HCT116 (cell line): Measurements from ENCODE around the gene BRD3OS. TPM values are rescaled to one million over a fixed set of nuclear protein-coding genes. Genes with fewer than 3 reads are reported as not detected.

ENCODE experiments used
- ATAC-seq: fragments of 200-7000 bp; cut with Tn5 transposase; 2 replicates; pipeline ENCODE4 v1.9.1; 2020; ENCODE audit warnings: mild to moderate bottlenecking, moderate library complexity
- BruUV-seq: library from RNA; stranded (reverse); fragments of 400-500 nt; replicated peaks from 2 replicates; lab custom pipeline; 2021; lab: Mats Ljungman, UMichigan
- CTCF ChIA-PET: fragments of 300-600 bp; sonication (Branson Sonifier 250); formaldehyde crosslinking; loops from one replicate; lab custom pipeline; 2021; ENCODE audit warnings: antibody characterized with exemption; lab: Charles Lee
- POLR2A ChIA-PET: fragments of 300-600, 350-600 bp; sonication (Branson Sonifier 250); formaldehyde crosslinking; loops from one replicate; lab custom pipeline; 2021; ENCODE audit warnings: antibody characterized with exemption; lab: Charles Lee
- RAD21 ChIA-PET, 2 experiments: fragments of 300-600 bp; sonication (Branson Sonifier 250); formaldehyde crosslinking; loops; one replicate each; lab custom pipeline; 2023; ENCODE audit warnings: low total read pairs in 2 of 2; ENCODE audit not compliant: uncharacterized antibody in 2 of 2, unreplicated experiment in 2 of 2, low non-redundant PET in 1 of 2; lab: Charles Lee
- DNase-seq: peaks from one replicate; pipeline ENCODE4 v3.0.0-alpha.2; 2010; ENCODE audit warnings: low read depth, low spot score
- H2AFZ ChIP-seq: fragments of 200-600 bp; shearing (Covaris generic), sonication (generic); 2 replicates; pipeline ENCODE4 v1.6.1; 2017; ENCODE audit warnings: low read depth, mixed run types, mixed read lengths, antibody characterized with exemption, low read length; ENCODE audit not compliant: poor library complexity, severe bottlenecking
- H3K27ac ChIP-seq: 2 replicates; pipeline ENCODE4 v1.5.1; 2012; ENCODE audit warnings: low read depth, low read length
- H3K27me3 ChIP-seq: fragments of 200-600 bp; sonication (generic); 2 replicates; pipeline ENCODE4 v1.6.1; 2016; ENCODE audit warnings: mixed run types, low read length, mixed read lengths; ENCODE audit not compliant: insufficient read depth
- H3K36me3 ChIP-seq, 2 experiments: fragments of 200-500 bp in 1 of 2; fragments of 200-600 bp in 1 of 2; sonication (Bioruptor generic) in 1 of 2; sonication (generic) in 1 of 2; 2 replicates each; pipeline versions ENCODE4 v1.5.1 to v1.6.1; 2014 to 2016; ENCODE audit warnings: low read length in 2 of 2, inconsistent platforms in 1 of 2, mixed read lengths in 1 of 2, mixed run types in 1 of 2; ENCODE audit not compliant: insufficient read depth in 2 of 2, control insufficient read depth in 1 of 2
- H3K4me1 ChIP-seq, 2 experiments: fragments of 200-600 bp in 1 of 2; sonication (generic) in 1 of 2; 2 replicates each; pipeline versions ENCODE4 v1.5.1 to v1.6.1; 2012 to 2017; ENCODE audit warnings: low read length in 2 of 2, inconsistent platforms in 1 of 2, mild to moderate bottlenecking in 1 of 2, mixed read lengths in 1 of 2, mixed run types in 1 of 2, moderate library complexity in 1 of 2; ENCODE audit not compliant: insufficient read depth in 2 of 2, control insufficient read depth in 1 of 2
- H3K4me2 ChIP-seq: fragments of 200-600 bp; sonication (generic); 2 replicates; pipeline ENCODE4 v1.6.1; 2017; ENCODE audit warnings: mixed run types, low read length, mixed read lengths
- H3K4me3 ChIP-seq, 2 experiments: fragments of 200-600 bp in 1 of 2; sonication (generic) in 1 of 2; replicated peaks in 1 of 2; 2 replicates each; pipeline ENCODE4 v1.5.1; 2011 to 2016; ENCODE audit warnings: low read length in 2 of 2, control low read depth in 1 of 2, low read depth in 1 of 2, mild to moderate bottlenecking in 1 of 2, mixed read lengths in 1 of 2, mixed run types in 1 of 2
- H3K79me2 ChIP-seq: fragments of 200-600 bp; sonication (generic); 2 replicates; pipeline ENCODE4 v1.6.1; 2017; ENCODE audit warnings: mild to moderate bottlenecking, mixed run types, low read length, moderate library complexity, mixed read lengths; ENCODE audit not compliant: insufficient read depth
- H3K9ac ChIP-seq: fragments of 200-600 bp; sonication (generic); 2 replicates; pipeline ENCODE4 v1.6.1; 2016; ENCODE audit warnings: low read length, mixed read lengths
- H3K9me2 ChIP-seq: fragments of 200-600 bp; sonication (generic), shearing (Covaris generic); 2 replicates; pipeline ENCODE4 v1.6.1; 2017; ENCODE audit warnings: mixed run types, mild to moderate bottlenecking, moderate library complexity; ENCODE audit not compliant: insufficient read depth
- H3K9me3 ChIP-seq, 2 experiments: fragments of 200-500 bp in 1 of 2; fragments of 200-600 bp in 1 of 2; sonication (Bioruptor generic) in 1 of 2; sonication (generic) in 1 of 2; 2 replicates each; pipeline ENCODE4 v1.6.1; 2014 to 2017; ENCODE audit warnings: low read length in 2 of 2, mixed read lengths in 2 of 2, inconsistent platforms in 1 of 2, low read depth in 1 of 2, mild to moderate bottlenecking in 1 of 2, mixed run types in 1 of 2, moderate library complexity in 1 of 2; ENCODE audit not compliant: control insufficient read depth in 1 of 2, insufficient read depth in 1 of 2
- H4K20me1 ChIP-seq: fragments of 200-600 bp; sonication (generic), shearing (Covaris generic); 2 replicates; pipeline ENCODE4 v1.6.1; 2017; ENCODE audit warnings: mixed run types, mild to moderate bottlenecking, moderate library complexity; ENCODE audit not compliant: insufficient read depth
- CTCF ChIP-seq, 3 experiments: fragments of 200-600 bp in 1 of 3; sonication (generic) in 1 of 3; IDR thresholded peaks in 2 of 3; conservative IDR thresholded peaks in 1 of 3; 2 replicates each; pipeline ENCODE4 v1.5.1; 2012 to 2017; ENCODE audit warnings: low read depth in 2 of 3, low read length in 2 of 3, antibody characterized with exemption in 1 of 3, borderline replicate concordance in 1 of 3, control low read depth in 1 of 3, mild to moderate bottlenecking in 1 of 3, mixed read lengths in 1 of 3, mixed run types in 1 of 3, moderate library complexity in 1 of 3; ENCODE audit not compliant: insufficient read depth in 1 of 3
- JUND ChIP-seq: IDR thresholded peaks from 2 replicates; pipeline ENCODE4 v1.6.1; 2012
- MAX ChIP-seq: IDR thresholded peaks from 2 replicates; pipeline ENCODE4 v1.6.1; 2012
- POLR2AphosphoS5 ChIP-seq: IDR thresholded peaks from 2 replicates; pipeline ENCODE4 v1.6.1; 2011; ENCODE audit warnings: mild to moderate bottlenecking, low read depth, low read length, moderate library complexity
- RAD21 ChIP-seq: IDR thresholded peaks from 2 replicates; pipeline ENCODE4 v1.6.1; 2012; ENCODE audit warnings: low read depth, mild to moderate bottlenecking
- REST ChIP-seq: IDR thresholded peaks from 2 replicates; pipeline ENCODE4 v1.6.1; 2012; ENCODE audit warnings: low read depth
- SIN3A ChIP-seq: IDR thresholded peaks from 2 replicates; pipeline ENCODE4 v1.6.1; 2012; ENCODE audit warnings: low read depth
- SP1 ChIP-seq: IDR thresholded peaks from 2 replicates; pipeline ENCODE4 v1.6.1; 2012; ENCODE audit warnings: low read depth
- ZBTB33 ChIP-seq: IDR thresholded peaks from 2 replicates; pipeline ENCODE4 v1.6.1; 2011; ENCODE audit warnings: mild to moderate bottlenecking, low read length, moderate library complexity; ENCODE audit not compliant: insufficient replicate concordance; ENCODE audit errors: extremely low read depth
- ZNF274 ChIP-seq: fragments of 200-500 bp; sonication (Bioruptor generic); IDR thresholded peaks from 2 replicates; pipeline ENCODE4 v1.6.1; 2014; ENCODE audit warnings: mild to moderate bottlenecking, low read depth, low read length, inconsistent platforms
- intact Hi-C: fragments of 100-400 bp; cut with micrococcal nuclease; formaldehyde crosslinking; loops from 2 replicates; pipeline ENCODE4 v1.10.0; 2022
- total RNA-seq: library from RNA; stranded (reverse); gene quantifications from one replicate; pipeline ENCODE4 v1.2.1, GENCODE V29; 2021; ENCODE audit not compliant: unreplicated experiment

BRD3OS gene
- total RNA-seq, 1 experiment from 2014 or later: 17.0 TPM

- Histone ChIP-seq H3K9me3 (no peaks in the 10 kb centered on the region), H3K27ac (no peak overlapping the region), H3K79me2 (peaks cover 24% of the 10 kb centered on the region), H3K4me1 (peaks cover 10 to 22% of the 10 kb centered on the region in 2 experiments; a peak in 3 of 4 replicates), H3K9me2 (no peaks in the 10 kb centered on the region), H2AFZ (no peak overlapping the region), H4K20me1 (no peaks in the 10 kb centered on the region), H3K27me3 (peaks cover 11% of the 10 kb centered on the region), H3K9ac (no peak overlapping the region), H3K36me3 (no peaks in the 10 kb centered on the region), H3K4me2 (peak overlapping the region; percentile 79), H3K4me3 (no peak overlapping the region; a peak in 1 of 4 replicates)
- ChIA-PET RAD21 (no interaction called here), POLR2A (no interaction called here), CTCF (no interaction called here)
- ATAC-seq (no peak), DNase-seq (no peak)
- intact Hi-C loops: no loop called here
- no peak for TF ChIP-seq SP1
- TF ChIP-seq POLR2AphosphoS5: no peak
- TF ChIP-seq ZBTB33: no peak
- TF ChIP-seq CTCF (IDR thresholded peaks at IDR 0.05 in 2 of 3, conservative IDR thresholded peaks at IDR 0.05 in 1 of 3; ENCODE audit: borderline replicate concordance in 1 of 3, insufficient read depth in 1 of 3, low read depth in 2 of 3, low read length in 2 of 3): no peak
- no peak for TF ChIP-seq SIN3A
- TF ChIP-seq MAX: no peak
- TF ChIP-seq JUND: no peak
- TF ChIP-seq RAD21: no peak
- TF ChIP-seq REST: no peak
- no peak for TF ChIP-seq ZNF274
- BruUV-seq: no TSS peak
Observed at GRCh38 chr9:134069480-134070399, 44.5 kb downstream of the BRD3OS start.
